Measurements from ENCODE around the gene LDB3. TPM values are rescaled to one million over a fixed set of nuclear protein-coding genes. Genes with fewer than 3 reads are reported as not detected.
A peak's percentile ranks its signal among the peaks of the same experiment; 100 is the strongest.

LDB3 gene
- total and polyA plus RNA-seq, 9 of the 15 experiments (the other 6 are each of a cell fraction or from before 2014, with no cell fraction given), result 0.03 TPM; not detected in 8

GRCh38 chr10:86698207-86698940 is 30.1 kb downstream of the LDB3 start:
- peaks cover 0 to 3% of the 10 kb centered on the region in 2 experiments; a peak in 3 of 5 replicates for H3K4me1 ChIP-seq (replicated peaks in 1 of 2; ENCODE audit: control insufficient read depth in 2 of 2, insufficient read depth in 2 of 2, low read length in 2 of 2)
- no peak for TF ChIP-seq XRCC3 (IDR thresholded peaks at IDR 0.05)
- no peak for TF ChIP-seq ZNF282 (CRISPR knock-in tag; IDR thresholded peaks at IDR 0.05)
- peak; percentile 28 to 31 (median 29); a peak in 3 of 6 replicates for TF ChIP-seq CTCF (IDR thresholded peaks at IDR 0.05 in 2 of 3, conservative IDR thresholded peaks at IDR 0.05 in 1 of 3; ENCODE audit: insufficient read depth in 2 of 3, low read depth in 1 of 3, low read length in 3 of 3)
- peak in 1 of 2 experiments; percentile 32; a peak in 1 of 4 replicates for TF ChIP-seq RAD21 (CRISPR knock-in tag; conservative IDR thresholded peaks at IDR 0.05 in 1 of 2, IDR thresholded peaks at IDR 0.05 in 1 of 2)
- ATAC-seq (no peak), DNase-seq (ENCODE audit: extremely low read depth in 1 of 4, low spot score in 3 of 4) (no peak), FAIRE-seq (no peak)
- WGBS (ENCODE audit: insufficient coverage, low coverage, missing lambda C conversion rate), result 10% methylated on average over 5 of the region's 9 CpGs
- H2AFZ ChIP-seq (ENCODE audit: low read depth, low read length), result no peak overlapping the region
- no peak overlapping the region for H3K9ac ChIP-seq (ENCODE audit: insufficient read depth in 1 of 2, low read depth in 2 of 2, low read length in 2 of 2)
- no TSS peak for BruUV-seq (replicated peaks)
- peaks cover 0 to 22% of the 10 kb centered on the region in 2 experiments; a peak in 2 of 5 replicates for H3K27me3 ChIP-seq (ENCODE audit: control insufficient read depth in 2 of 2, insufficient read depth in 2 of 2, low read length in 2 of 2)
- intact Hi-C loops (cut with micrococcal nuclease), result no loop called here
- H3K36me3 ChIP-seq (ENCODE audit: control insufficient read depth, insufficient read depth, low read length), result no peaks in the 10 kb centered on the region
- no peaks in the 10 kb centered on the region for H4K20me1 ChIP-seq (replicated peaks; ENCODE audit: control insufficient read depth, insufficient read depth, low read length)
- no peak overlapping the region for H3K4me3 ChIP-seq
- H3K27ac ChIP-seq (ENCODE audit: extremely low read depth, low read depth, low read length), result no peak overlapping the region
- in situ Hi-C loops (cut with MboI), result no loop called here
- H3K9me3 ChIP-seq (replicated peaks; ENCODE audit: control insufficient read depth, insufficient read depth, low read depth, low read length), result no peaks in the 10 kb centered on the region
- POLR2A ChIA-PET, result no interaction called here
- H3K79me2 ChIP-seq (ENCODE audit: control insufficient read depth, insufficient read depth, low read length), result no peaks in the 10 kb centered on the region
- peaks cover 3% of the 10 kb centered on the region for H3K9me1 ChIP-seq (ENCODE audit: control insufficient read depth, insufficient read depth, low read length)
- no peak overlapping the region for H3K4me2 ChIP-seq (ENCODE audit: insufficient read depth, low read length)
- CTCF ChIA-PET (ENCODE audit: low intra/inter-chr PET ratio), result interaction anchor here (0.6 to 0.7 kb wide), 2 partner anchors 14 to 201 kb away, joined by 3 to 4 read pairs; no protein-coding TSS in a partner anchor
